ENCODE results near the gene SLC9A3. TPM values are rescaled to one million over a fixed set of nuclear protein-coding genes. Genes with fewer than 3 reads are reported as not detected.

The SLC9A3 gene
- total RNA-seq, 1 experiment from 2014 or later = 1.5 TPM

GRCh38 chr5:549229-549628 is 25.0 kb upstream of the SLC9A3 start (continued):
- TF ChIP-seq ZNF274 (IDR thresholded peaks at IDR 0.05; ENCODE audit: low read depth, low read length) (no peak), EZH2phosphoT487 (IDR thresholded peaks at IDR 0.05; ENCODE audit: borderline replicate concordance) (no peak), ZFX (IDR thresholded peaks at IDR 0.05) (no peak), YY1 (IDR thresholded peaks at IDR 0.05; ENCODE audit: extremely low read depth, insufficient replicate concordance, low read depth, low read length) (no peak), SP1 (IDR thresholded peaks at IDR 0.05; ENCODE audit: low read depth) (no peak), SRF (IDR thresholded peaks at IDR 0.05; ENCODE audit: low read depth) (no peak)

- ChIA-PET POLR2A (no interaction called here), CTCF (no interaction called here), RAD21 (ENCODE audit: low non-redundant PET in 1 of 2, low total read pairs in 2 of 2, uncharacterized antibody in 2 of 2, unreplicated experiment in 2 of 2) (no interaction called here)
- Histone ChIP-seq H3K27me3 (ENCODE audit: insufficient read depth, low read length) (peaks cover 18% of the 10 kb centered on the region), H3K9me2 (ENCODE audit: insufficient read depth) (no peaks in the 10 kb centered on the region), H3K4me3 (replicated peaks in 1 of 2; ENCODE audit: low read depth in 1 of 2, low read length in 2 of 2) (no peak overlapping the region), H3K79me2 (ENCODE audit: insufficient read depth, low read length) (no peaks in the 10 kb centered on the region), H3K27ac (ENCODE audit: low read depth, low read length) (no peak overlapping the region), H3K36me3 (ENCODE audit: control insufficient read depth in 1 of 2, insufficient read depth in 2 of 2, low read length in 2 of 2) (no peaks in the 10 kb centered on the region), H2AFZ (ENCODE audit: low read depth, low read length, poor library complexity, severe bottlenecking) (no peak overlapping the region), H3K9me3 (ENCODE audit: control insufficient read depth in 1 of 2, insufficient read depth in 1 of 2, low read depth in 1 of 2, low read length in 2 of 2) (no peaks in the 10 kb centered on the region; a peak in 1 of 4 replicates), H3K9ac (ENCODE audit: low read length) (no peak overlapping the region), H3K4me2 (ENCODE audit: low read length) (no peak overlapping the region), H4K20me1 (ENCODE audit: insufficient read depth) (no peaks in the 10 kb centered on the region), H3K4me1 (ENCODE audit: control insufficient read depth in 1 of 2, insufficient read depth in 2 of 2, low read length in 2 of 2) (no peaks in the 10 kb centered on the region)
- intact Hi-C loops (cut with micrococcal nuclease) = no loop called here
- TF ChIP-seq RAD21 (IDR thresholded peaks at IDR 0.05; ENCODE audit: low read depth) (no peak), POLR2AphosphoS5 (IDR thresholded peaks at IDR 0.05; ENCODE audit: low read depth, low read length) (no peak), FOSL1 (IDR thresholded peaks at IDR 0.05; ENCODE audit: low read depth) (no peak), SIN3A (IDR thresholded peaks at IDR 0.05; ENCODE audit: low read depth) (no peak), CTCF (IDR thresholded peaks at IDR 0.05 in 2 of 3, conservative IDR thresholded peaks at IDR 0.05 in 1 of 3; ENCODE audit: borderline replicate concordance in 1 of 3, insufficient read depth in 1 of 3, low read depth in 2 of 3, low read length in 2 of 3) (no peak), MAX (IDR thresholded peaks at IDR 0.05) (no peak), CBX3 (IDR thresholded peaks at IDR 0.05; ENCODE audit: low read depth) (no peak), SRF (IDR thresholded peaks at IDR 0.05; ENCODE audit: low read depth) (no peak), SP1 (IDR thresholded peaks at IDR 0.05; ENCODE audit: low read depth) (no peak), TCF7L2 (IDR thresholded peaks at IDR 0.05; ENCODE audit: borderline replicate concordance, extremely low read depth, insufficient read depth, insufficient read length) (no peak), CEBPB (IDR thresholded peaks at IDR 0.05; ENCODE audit: low read depth) (no peak), ZNF274 (IDR thresholded peaks at IDR 0.05; ENCODE audit: low read depth, low read length) (no peak), YY1 (IDR thresholded peaks at IDR 0.05; ENCODE audit: extremely low read depth, insufficient replicate concordance, low read depth, low read length) (no peak)
- BruUV-seq (replicated peaks) = no TSS peak
- ATAC-seq (no peak), DNase-seq (ENCODE audit: low read depth, low spot score) (no peak)
Measured at GRCh38 chr5:548256-548655, 24.0 kb upstream of the SLC9A3 start.
